Activated effector memory CD4-positive, alpha-beta T cell treated with Interleukin-2 at 50 U/mL for 16 hours (primary cell): ENCODE measurements around the gene AFMID.
"Not testable (repeated sequence)": the region's sequence is repeated elsewhere in the genome, so short reads cannot be mapped to it uniquely, and the experiment has no call there.

Source experiments
- DNase-seq: peaks from one replicate; pipeline ENCODE4 v3.0.0-alpha.2; 2020

The AFMID gene

GRCh38 chr17:78240012-78240655 lies 53.0 kb downstream of the AFMID start:
- DNase-seq: no peak

GRCh38 chr17:78240839-78241238 lies 53.7 kb downstream of the AFMID start:
- no peak for DNase-seq

- DNase-seq: no peak
Observed at GRCh38 chr17:78241277-78242023, 54.3 kb downstream of the AFMID start.

- DNase-seq: no peak
Observed at GRCh38 chr17:78242024-78242742, 55.0 kb downstream of the AFMID start.

- no peak for DNase-seq
Observed at GRCh38 chr17:78247304-78247703, 60.1 kb downstream of the AFMID start.

GRCh38 chr17:78248051-78248914 lies 61.1 kb downstream of the AFMID start:
- no peak for DNase-seq

- no peak for DNase-seq
Observed at GRCh38 chr17:78249074-78249817, 62.1 kb downstream of the AFMID start.

- no peak for DNase-seq
Observed at GRCh38 chr17:78249818-78250806, 63.0 kb downstream of the AFMID start.

GRCh38 chr17:78250891-78251772 lies 64.0 kb downstream of the AFMID start:
- peak; percentile 70 for DNase-seq

GRCh38 chr17:78251773-78252103 lies 64.6 kb downstream of the AFMID start:
- no peak for DNase-seq

- peak; percentile 74 for DNase-seq
Observed at GRCh38 chr17:78252111-78252634, 65.0 kb downstream of the AFMID start.

GRCh38 chr17:78252701-78253635 lies 65.8 kb downstream of the AFMID start:
- no peak for DNase-seq

GRCh38 chr17:78253636-78253945 lies 66.4 kb downstream of the AFMID start:
- DNase-seq: not testable (repeated sequence)

GRCh38 chr17:78253946-78254672 lies 66.9 kb downstream of the AFMID start:
- peak; percentile 72 for DNase-seq

- DNase-seq: no peak
Observed at GRCh38 chr17:78255029-78255656, 68.0 kb downstream of the AFMID start.

- no peak for DNase-seq
Observed at GRCh38 chr17:78255953-78256706, 69.0 kb downstream of the AFMID start.
